ENCODE data around the gene FNIP1. TPM values are rescaled to one million over a fixed set of nuclear protein-coding genes. Genes with fewer than 3 reads are reported as not detected.

Gene FNIP1
- total and polyA plus RNA-seq, 2 experiments from 2014 or later = 8.2 to 27.9 TPM

GRCh38 chr5:131613423-131613822, 183.4 kb downstream of the FNIP1 start (continued):
- TF ChIP-seq REST (IDR thresholded peaks at IDR 0.05; ENCODE audit: unreplicated experiment) (no peak), ZNF114 (CRISPR knock-in tag; IDR thresholded peaks at IDR 0.05) (no peak), ZNF331 (CRISPR knock-in tag; IDR thresholded peaks at IDR 0.05; ENCODE audit: low read depth) (no peak)
- TF ChIP-seq, protein P1, sequence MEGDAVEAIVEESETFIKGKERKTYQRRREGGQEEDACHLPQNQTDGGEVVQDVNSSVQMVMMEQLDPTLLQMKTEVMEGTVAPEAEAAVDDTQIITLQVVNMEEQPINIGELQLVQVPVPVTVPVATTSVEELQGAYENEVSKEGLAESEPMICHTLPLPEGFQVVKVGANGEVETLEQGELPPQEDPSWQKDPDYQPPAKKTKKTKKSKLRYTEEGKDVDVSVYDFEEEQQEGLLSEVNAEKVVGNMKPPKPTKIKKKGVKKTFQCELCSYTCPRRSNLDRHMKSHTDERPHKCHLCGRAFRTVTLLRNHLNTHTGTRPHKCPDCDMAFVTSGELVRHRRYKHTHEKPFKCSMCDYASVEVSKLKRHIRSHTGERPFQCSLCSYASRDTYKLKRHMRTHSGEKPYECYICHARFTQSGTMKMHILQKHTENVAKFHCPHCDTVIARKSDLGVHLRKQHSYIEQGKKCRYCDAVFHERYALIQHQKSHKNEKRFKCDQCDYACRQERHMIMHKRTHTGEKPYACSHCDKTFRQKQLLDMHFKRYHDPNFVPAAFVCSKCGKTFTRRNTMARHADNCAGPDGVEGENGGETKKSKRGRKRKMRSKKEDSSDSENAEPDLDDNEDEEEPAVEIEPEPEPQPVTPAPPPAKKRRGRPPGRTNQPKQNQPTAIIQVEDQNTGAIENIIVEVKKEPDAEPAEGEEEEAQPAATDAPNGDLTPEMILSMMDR (conservative IDR thresholded peaks at IDR 0.05; ENCODE audit: low read depth in 2 of 2) = no peak

DNA sequence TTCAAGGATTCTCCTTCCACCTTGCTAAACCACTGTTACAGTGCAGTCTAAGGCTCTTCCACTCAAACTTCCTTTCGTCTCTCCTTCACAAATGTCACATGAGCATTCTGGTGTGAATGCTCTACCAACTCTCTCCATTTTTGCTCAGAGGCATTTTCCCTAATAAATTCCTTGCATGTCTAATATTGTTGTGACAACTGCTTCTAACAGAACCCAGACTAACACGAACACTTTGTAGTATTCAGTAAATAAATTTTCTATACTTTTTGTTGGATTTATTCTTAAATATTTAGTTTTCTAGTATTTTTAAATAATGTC, 185.8 kb downstream of the FNIP1 start:
- Histone ChIP-seq H3K79me2 (replicated peaks; ENCODE audit: insufficient read depth) (peaks cover 100% of the 10 kb centered on the region), H3K4me1 (ENCODE audit: insufficient read depth) (peaks cover 30% of the 10 kb centered on the region), H2AFZ (no peak overlapping the region), H3K4me3 (no peak overlapping the region), H3F3A (replicated peaks; ENCODE audit: low read depth) (no peaks in the 10 kb centered on the region), H3K27ac (ENCODE audit: low read depth) (peak overlapping the region; percentile 40; the same call in 1 of the 2 replicates), H3K4me2 (no peak overlapping the region), H4K20me1 (replicated peaks; ENCODE audit: insufficient read depth) (peaks cover 24% of the 10 kb centered on the region; the same call in 1 of the 2 replicates), H3K9me2 (ENCODE audit: insufficient read depth) (no peaks in the 10 kb centered on the region), H3K27me3 (ENCODE audit: insufficient read depth) (no peaks in the 10 kb centered on the region), H3K36me3 (ENCODE audit: insufficient read depth) (no peaks in the 10 kb centered on the region)
- no peak for ATAC-seq
- DNase-seq (ENCODE audit: low spot score) = no peak
- Mint-ChIP-seq H3K4me1 (peaks cover 38% of the 10 kb centered on the region), H3K27me3 (ENCODE audit: insufficient read depth, low read depth, poor library complexity) (no peaks in the 10 kb centered on the region), H3K27ac (no peak overlapping the region; the same call in 1 of the 2 replicates), H3K9me3 (no peaks in the 10 kb centered on the region), H3K36me3 (ENCODE audit: low read depth) (no peaks in the 10 kb centered on the region; the same call in 2 of the 3 replicates), H3K4me3 (no peak overlapping the region)
- TF ChIP-seq ZNF462 (CRISPR knock-in tag; IDR thresholded peaks at IDR 0.05) (no peak), JUNB (IDR thresholded peaks at IDR 0.05; ENCODE audit: unreplicated experiment) (no peak), NANOG (IDR thresholded peaks at IDR 0.05; ENCODE audit: borderline replicate concordance) (no peak), REST (IDR thresholded peaks at IDR 0.05; ENCODE audit: unreplicated experiment) (no peak), EZH2 (IDR thresholded peaks at IDR 0.05; ENCODE audit: low read depth, unreplicated experiment) (no peak), ZNF114 (CRISPR knock-in tag; IDR thresholded peaks at IDR 0.05) (no peak), POLR2AphosphoS5 (IDR thresholded peaks at IDR 0.05; ENCODE audit: low read depth) (no peak), ZNF331 (CRISPR knock-in tag; IDR thresholded peaks at IDR 0.05; ENCODE audit: low read depth) (no peak), EZH2phosphoT487 (IDR thresholded peaks at IDR 0.05; ENCODE audit: unreplicated experiment) (no peak)

All from GM23338 (cell line).